Osteoblast (primary cell): ENCODE data around the gene CIB4. TPM values are rescaled to one million over a fixed set of nuclear protein-coding genes. Genes with fewer than 3 reads are reported as not detected.
A peak's percentile ranks its signal among the peaks of the same experiment; 100 is the strongest.

ENCODE experiments used
- DNase-seq: peaks from one replicate; pipeline ENCODE4 v3.0.0; 2011; ENCODE audit warnings: low spot score, mixed read lengths; ENCODE audit not compliant: insufficient read length; ENCODE audit errors: missing footprints
- H2AFZ ChIP-seq: 2 replicates; pipeline ENCODE4 v1.6.0; 2011; ENCODE audit warnings: mild to moderate bottlenecking, low read length
- H3K27ac ChIP-seq: 2 replicates; pipeline ENCODE4 v1.5.1; 2011; ENCODE audit warnings: mild to moderate bottlenecking, low read depth, low read length, moderate library complexity
- H3K27me3 ChIP-seq: 2 replicates; pipeline ENCODE4 v1.6.0; 2012; ENCODE audit warnings: mild to moderate bottlenecking, control low read depth, inconsistent platforms, low read length, moderate library complexity; ENCODE audit not compliant: insufficient read depth
- H3K36me3 ChIP-seq: 2 replicates; pipeline ENCODE4 v1.5.1; 2011; ENCODE audit warnings: mild to moderate bottlenecking, low read length, control low read depth, moderate library complexity; ENCODE audit not compliant: insufficient read depth
- H3K4me1 ChIP-seq: 2 replicates; pipeline ENCODE4 v1.5.1; 2011; ENCODE audit warnings: mild to moderate bottlenecking, low read length, control low read depth, moderate library complexity; ENCODE audit not compliant: insufficient read depth
- H3K4me2 ChIP-seq: 2 replicates; pipeline ENCODE4 v1.6.0; 2011; ENCODE audit warnings: mild to moderate bottlenecking, low read length; ENCODE audit not compliant: insufficient read depth
- H3K4me3 ChIP-seq: fragments of 200-600 bp; sonication (generic); 3 replicates; pipeline ENCODE4 v1.5.1; 2012; ENCODE audit warnings: mild to moderate bottlenecking, low read length, inconsistent platforms; ENCODE audit not compliant: insufficient read depth
- H3K79me2 ChIP-seq: 2 replicates; pipeline ENCODE4 v1.6.0; 2012; ENCODE audit warnings: mild to moderate bottlenecking, low read length, control low read depth, inconsistent platforms; ENCODE audit not compliant: insufficient read depth
- H3K9me3 ChIP-seq: 2 replicates; pipeline ENCODE4 v1.5.1; 2011; ENCODE audit warnings: low read depth, low read length, control low read depth
- H4K20me1 ChIP-seq: 2 replicates; pipeline ENCODE4 v1.6.0; 2012; ENCODE audit warnings: mild to moderate bottlenecking, low read length, control low read depth; ENCODE audit not compliant: insufficient read depth
- total RNA-seq: library from RNA; depleted of rRNA; stranded (reverse); fragments of >200 nt; gene quantifications from 2 replicates; pipeline ENCODE4 v1.2.3, GENCODE V29; 2012
- TF ChIP-seq, protein P1 (sequence below): IDR thresholded peaks from 2 replicates; pipeline ENCODE4 v1.5.1; 2011; ENCODE audit warnings: mild to moderate bottlenecking, low read depth, low read length, moderate library complexity; ENCODE audit errors: extremely low read depth

The CIB4 gene
- total RNA-seq, 1 donor, result not detected

DNA sequence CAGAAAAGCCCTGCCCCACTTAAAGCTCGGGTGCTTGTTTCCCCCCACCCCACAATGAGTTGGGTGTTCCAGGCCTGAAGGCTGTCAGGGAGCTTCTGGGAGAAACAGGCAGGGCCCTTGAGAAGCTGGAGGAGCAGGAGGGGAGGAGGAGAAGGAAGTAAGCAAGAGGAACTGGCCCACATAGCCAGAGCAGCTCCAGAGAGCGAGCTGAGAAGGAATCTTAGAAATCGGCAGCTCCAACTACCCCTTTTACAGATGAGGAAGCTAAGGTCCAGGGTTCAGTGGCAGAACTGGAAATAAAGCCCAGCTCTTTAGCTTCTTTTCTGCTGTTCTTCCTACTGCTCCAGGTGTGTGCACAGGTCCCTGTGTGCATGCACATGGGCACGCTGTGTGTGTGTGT is 38.7 kb upstream of the CIB4 start:
- no peak overlapping the region for H2AFZ ChIP-seq
- DNase-seq, result peak; percentile 30
- no peak overlapping the region for H3K4me3 ChIP-seq
- H3K4me2 ChIP-seq, result no peak overlapping the region
- H3K4me1 ChIP-seq, result no peaks in the 10 kb centered on the region
- no peak overlapping the region for H3K27ac ChIP-seq
- TF ChIP-seq, protein P1, sequence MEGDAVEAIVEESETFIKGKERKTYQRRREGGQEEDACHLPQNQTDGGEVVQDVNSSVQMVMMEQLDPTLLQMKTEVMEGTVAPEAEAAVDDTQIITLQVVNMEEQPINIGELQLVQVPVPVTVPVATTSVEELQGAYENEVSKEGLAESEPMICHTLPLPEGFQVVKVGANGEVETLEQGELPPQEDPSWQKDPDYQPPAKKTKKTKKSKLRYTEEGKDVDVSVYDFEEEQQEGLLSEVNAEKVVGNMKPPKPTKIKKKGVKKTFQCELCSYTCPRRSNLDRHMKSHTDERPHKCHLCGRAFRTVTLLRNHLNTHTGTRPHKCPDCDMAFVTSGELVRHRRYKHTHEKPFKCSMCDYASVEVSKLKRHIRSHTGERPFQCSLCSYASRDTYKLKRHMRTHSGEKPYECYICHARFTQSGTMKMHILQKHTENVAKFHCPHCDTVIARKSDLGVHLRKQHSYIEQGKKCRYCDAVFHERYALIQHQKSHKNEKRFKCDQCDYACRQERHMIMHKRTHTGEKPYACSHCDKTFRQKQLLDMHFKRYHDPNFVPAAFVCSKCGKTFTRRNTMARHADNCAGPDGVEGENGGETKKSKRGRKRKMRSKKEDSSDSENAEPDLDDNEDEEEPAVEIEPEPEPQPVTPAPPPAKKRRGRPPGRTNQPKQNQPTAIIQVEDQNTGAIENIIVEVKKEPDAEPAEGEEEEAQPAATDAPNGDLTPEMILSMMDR, result no peak
- peaks cover 43% of the 10 kb centered on the region for H3K27me3 ChIP-seq
- no peaks in the 10 kb centered on the region for H3K79me2 ChIP-seq
- H4K20me1 ChIP-seq, result no peaks in the 10 kb centered on the region
- H3K9me3 ChIP-seq, result no peaks in the 10 kb centered on the region
- no peaks in the 10 kb centered on the region for H3K36me3 ChIP-seq

DNA sequence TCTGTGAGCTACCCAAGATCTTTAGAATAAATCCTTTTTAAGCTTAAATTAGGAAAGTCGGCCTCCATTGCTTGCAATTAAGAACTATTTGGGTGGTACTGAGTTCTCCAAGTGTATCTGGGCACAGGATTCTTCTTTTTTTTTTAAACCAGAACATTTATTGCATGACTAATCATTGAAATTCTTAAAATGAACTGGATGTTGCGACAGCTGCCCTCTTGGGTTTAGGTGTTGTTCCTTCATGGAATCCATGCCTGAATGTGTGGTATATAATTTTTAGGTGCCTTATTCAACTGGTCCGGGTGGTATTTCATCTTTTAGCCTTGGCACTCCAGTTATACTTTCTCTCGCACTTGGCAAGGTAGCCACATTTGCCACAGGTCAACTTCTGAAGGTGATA is 36.9 kb upstream of the CIB4 start:
- no peaks in the 10 kb centered on the region for H4K20me1 ChIP-seq
- no peak overlapping the region for H3K27ac ChIP-seq
- H3K36me3 ChIP-seq, result no peaks in the 10 kb centered on the region
- no peaks in the 10 kb centered on the region for H3K4me1 ChIP-seq
- H3K4me3 ChIP-seq, result no peak overlapping the region
- H3K9me3 ChIP-seq, result no peaks in the 10 kb centered on the region
- DNase-seq, result peak; percentile 66
- no peak overlapping the region for H3K4me2 ChIP-seq
- TF ChIP-seq, protein P1, result no peak
- peaks cover 44% of the 10 kb centered on the region for H3K27me3 ChIP-seq
- H3K79me2 ChIP-seq, result no peaks in the 10 kb centered on the region
- no peak overlapping the region for H2AFZ ChIP-seq

DNA sequence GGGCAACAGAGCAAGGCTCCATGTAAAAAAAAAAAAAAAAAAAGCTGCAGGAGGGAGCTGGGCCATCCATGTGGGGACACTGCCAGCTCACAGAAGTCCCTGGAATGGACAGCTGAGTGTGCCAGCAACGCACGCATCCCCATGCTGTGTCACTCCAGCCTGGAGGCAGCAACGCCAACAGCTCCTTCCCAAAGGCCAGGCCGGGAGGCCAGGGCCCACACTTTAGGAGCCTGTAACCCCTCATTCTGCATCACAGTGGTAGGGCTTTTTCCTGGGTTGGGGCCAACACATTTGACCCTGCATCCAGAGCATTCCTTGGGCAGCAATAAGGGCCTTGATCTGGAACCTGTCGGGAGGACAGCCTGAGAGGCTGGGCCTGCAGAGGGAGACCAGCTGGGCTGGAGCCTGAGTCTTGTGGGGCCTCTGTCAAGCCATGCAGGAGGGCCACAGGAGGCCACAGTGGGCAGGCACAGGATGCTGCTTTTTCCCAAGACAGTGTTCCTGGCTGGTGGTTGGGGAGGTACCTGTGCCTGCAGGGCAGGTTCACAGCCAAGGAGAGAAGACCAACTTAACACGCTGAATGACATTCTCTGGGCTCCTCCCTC is 34.6 kb upstream of the CIB4 start:
- Histone ChIP-seq H3K27me3 (peaks cover 43% of the 10 kb centered on the region), H2AFZ (no peak overlapping the region), H3K27ac (no peak overlapping the region), H3K79me2 (no peaks in the 10 kb centered on the region), H3K4me1 (no peaks in the 10 kb centered on the region), H3K36me3 (no peaks in the 10 kb centered on the region), H3K4me3 (no peak overlapping the region), H4K20me1 (no peaks in the 10 kb centered on the region), H3K4me2 (no peak overlapping the region), H3K9me3 (no peaks in the 10 kb centered on the region)
- peak; percentile 29 for DNase-seq
- TF ChIP-seq, protein P1, result no peak

DNA sequence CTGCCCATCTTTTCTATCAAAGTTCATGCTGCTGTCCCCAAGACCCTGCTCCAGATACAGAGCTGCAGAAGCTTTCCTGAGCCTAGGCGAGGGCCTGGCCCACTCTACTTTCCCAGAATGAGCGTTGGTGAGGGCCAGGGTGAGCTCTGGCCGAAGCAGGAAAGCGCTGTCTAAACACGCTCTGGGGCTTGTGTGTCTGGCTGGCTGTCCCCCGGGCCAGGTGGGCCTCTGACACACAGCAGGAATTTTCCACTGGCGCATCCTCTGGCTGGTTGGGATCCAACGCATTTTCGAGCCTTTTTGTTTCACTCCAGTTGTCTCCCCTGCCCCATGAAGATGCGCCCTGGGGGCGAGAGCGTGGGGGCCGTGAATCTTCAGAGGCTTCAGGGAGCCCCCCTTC is 33.6 kb upstream of the CIB4 start:
- Histone ChIP-seq H3K36me3 (no peaks in the 10 kb centered on the region), H2AFZ (no peak overlapping the region), H4K20me1 (no peaks in the 10 kb centered on the region), H3K79me2 (no peaks in the 10 kb centered on the region), H3K27ac (no peak overlapping the region), H3K27me3 (peaks cover 35% of the 10 kb centered on the region), H3K9me3 (no peaks in the 10 kb centered on the region), H3K4me1 (peaks cover 8% of the 10 kb centered on the region), H3K4me2 (no peak overlapping the region), H3K4me3 (no peak overlapping the region)
- TF ChIP-seq, protein P1, result no peak
- DNase-seq, result no peak
